Measurements from ENCODE around the gene DIP2C.
"Not testable (repeated sequence)": the region's sequence is repeated elsewhere in the genome, so short reads cannot be mapped to it uniquely, and the experiment has no call there.

Gene DIP2C

DNA sequence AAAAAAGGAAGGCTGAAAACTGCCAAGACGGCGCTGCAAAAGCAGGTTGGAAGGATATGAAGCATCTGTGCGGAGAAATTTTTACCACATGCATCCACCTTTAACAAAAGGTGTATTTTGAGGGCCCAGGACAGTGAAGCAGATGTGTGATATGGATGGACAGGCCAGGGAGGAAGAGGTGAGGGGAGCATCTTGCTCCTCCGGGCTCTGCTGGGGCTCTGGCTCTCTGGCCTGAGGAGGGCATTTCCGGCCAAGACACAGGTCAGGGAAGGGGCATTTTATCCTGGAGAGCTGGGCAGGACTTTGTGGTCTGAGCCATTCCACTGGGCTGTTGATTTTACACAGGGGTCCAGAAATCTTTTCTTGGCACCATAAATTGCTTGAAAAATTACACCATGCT lies 379.1 kb downstream of the DIP2C start:
- DNase-seq: no peak

DNA sequence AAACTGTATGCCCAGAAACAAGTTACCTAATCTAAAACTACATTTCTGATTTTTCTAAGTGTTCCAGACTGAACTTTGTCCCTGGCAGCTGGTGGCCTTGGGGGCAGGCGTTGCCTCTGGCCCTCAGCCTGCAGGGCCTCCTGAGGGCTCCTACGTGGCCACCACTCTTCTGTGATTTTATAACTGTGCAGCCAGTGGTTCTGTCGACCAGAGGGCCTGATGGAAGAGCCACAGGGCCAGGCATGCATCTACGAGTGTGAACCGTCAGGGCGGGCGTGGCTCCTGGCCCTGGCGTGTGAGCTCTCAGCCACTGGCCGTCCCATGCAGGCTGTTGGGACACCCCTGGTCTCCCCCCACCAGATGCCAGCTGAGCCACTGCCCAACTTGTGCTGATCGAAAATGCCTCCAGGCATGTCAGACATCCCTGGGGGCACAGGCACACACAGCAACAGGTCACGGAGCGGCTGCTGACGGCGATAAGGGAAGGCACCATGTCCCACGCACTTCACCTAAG lies 380.8 kb downstream of the DIP2C start:
- DNase-seq: no peak

DNA sequence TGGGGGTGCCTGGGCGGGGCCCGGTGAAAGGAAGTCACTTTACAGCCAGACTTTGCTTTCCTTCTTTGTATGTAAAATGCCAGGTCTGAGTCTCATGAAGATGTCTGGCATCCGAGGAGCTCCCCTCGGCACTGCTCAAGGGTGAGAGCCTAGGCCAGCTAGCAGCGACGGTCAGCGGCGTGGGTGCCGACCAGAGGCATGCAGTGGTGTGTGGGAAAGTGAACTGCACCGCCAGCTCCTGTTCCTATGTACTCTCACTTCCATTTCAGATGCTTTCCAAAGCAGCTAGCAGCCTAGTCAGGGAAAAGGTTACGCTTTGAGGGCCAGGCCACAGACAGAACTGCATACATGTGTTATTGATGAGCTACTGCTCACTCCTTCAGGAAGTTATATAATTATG lies 381.4 kb downstream of the DIP2C start:
- no peak for DNase-seq

- DNase-seq: no peak
Measured at GRCh38 chr10:307659-308058, 381.8 kb downstream of the DIP2C start.

GRCh38 chr10:306675-307185 lies 382.7 kb downstream of the DIP2C start:
- DNase-seq: peak in 1 of 2 donors; percentile 10

- DNase-seq: no peak
Measured at GRCh38 chr10:306007-306674, 383.3 kb downstream of the DIP2C start.

- DNase-seq: no peak
Measured at GRCh38 chr10:305034-305433, 384.4 kb downstream of the DIP2C start.

- no peak for DNase-seq
Measured at GRCh38 chr10:301536-301935, 387.9 kb downstream of the DIP2C start.

DNA sequence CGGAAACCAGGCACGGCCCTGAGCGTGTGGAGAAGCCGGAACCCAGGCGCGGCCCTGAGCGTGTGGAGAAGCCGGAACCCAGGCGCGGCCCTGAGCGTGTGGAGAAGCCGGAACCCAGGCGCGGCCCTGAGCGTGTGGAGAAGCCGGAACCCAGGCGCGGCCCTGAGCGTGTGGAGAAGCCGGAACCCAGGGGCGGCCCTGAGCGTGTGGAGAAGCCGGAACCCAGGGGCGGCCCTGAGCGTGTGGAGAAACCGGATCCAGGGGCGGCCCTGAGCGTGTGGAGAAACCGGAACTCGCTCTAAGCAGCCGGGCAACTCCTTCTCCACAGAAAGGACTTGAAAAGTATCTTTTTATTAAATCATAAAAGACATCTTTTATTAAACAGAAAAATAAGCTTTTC lies 388.9 kb downstream of the DIP2C start:
- not testable (repeated sequence) for DNase-seq

GRCh38 chr10:299969-300368 lies 389.5 kb downstream of the DIP2C start:
- DNase-seq: no peak

GRCh38 chr10:299512-299911 lies 390.0 kb downstream of the DIP2C start:
- no peak for DNase-seq

- no peak for DNase-seq
Measured at GRCh38 chr10:298033-298432, 391.4 kb downstream of the DIP2C start.

DNA sequence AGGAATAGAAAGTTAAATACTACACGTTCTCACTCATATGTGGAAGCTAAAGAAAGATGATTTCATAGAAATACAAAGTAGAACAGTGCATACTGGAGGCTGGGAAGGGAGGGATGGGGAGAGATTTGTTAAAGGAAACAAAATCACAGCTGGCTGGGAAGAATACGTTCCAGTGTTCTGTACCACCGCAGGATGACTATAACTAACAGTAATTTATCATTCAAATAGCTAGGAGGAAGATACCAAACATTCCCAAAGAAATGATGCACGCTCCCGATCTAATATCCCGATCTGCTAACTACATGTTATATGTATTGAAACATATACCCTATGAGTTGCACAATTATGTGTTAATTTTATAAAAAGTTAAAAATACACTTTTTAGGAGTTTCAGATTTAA lies 391.9 kb downstream of the DIP2C start:
- DNase-seq: no peak

- no peak for DNase-seq
Measured at GRCh38 chr10:293636-294035, 395.8 kb downstream of the DIP2C start.

DNA sequence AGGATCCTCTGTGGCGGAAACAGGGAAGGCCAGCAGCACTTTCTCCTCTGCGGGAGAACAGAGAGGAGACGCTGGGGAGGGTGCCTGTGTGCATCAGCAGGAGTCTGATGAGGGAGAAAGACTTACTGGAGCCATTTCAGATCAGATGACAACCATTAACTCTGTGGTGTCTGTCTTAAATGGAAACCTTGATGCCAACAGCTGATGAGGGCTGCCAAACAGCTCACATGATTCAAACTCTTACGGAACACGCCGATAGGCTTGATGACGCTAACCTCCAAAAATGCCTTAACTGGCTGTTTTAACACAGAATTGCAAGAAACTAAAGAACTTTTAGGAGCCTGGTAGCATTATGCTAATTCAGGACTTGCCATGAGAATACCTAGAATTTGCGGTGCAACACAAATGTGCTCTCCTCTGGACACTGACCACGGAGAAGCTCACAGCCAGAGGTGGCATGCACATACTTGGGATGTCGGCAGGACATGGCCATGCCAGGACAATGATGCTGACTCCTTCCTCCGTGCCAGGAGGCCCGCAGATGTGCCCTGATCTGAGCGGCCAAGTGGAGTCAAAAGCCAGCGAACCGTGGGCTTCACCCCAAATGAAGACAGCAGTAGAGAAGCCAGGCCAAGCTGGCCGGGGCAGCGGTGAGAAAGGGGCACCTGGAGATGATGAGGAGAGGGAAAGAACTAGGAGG lies 399.3 kb downstream of the DIP2C start:
- DNase-seq: no peak

DNA sequence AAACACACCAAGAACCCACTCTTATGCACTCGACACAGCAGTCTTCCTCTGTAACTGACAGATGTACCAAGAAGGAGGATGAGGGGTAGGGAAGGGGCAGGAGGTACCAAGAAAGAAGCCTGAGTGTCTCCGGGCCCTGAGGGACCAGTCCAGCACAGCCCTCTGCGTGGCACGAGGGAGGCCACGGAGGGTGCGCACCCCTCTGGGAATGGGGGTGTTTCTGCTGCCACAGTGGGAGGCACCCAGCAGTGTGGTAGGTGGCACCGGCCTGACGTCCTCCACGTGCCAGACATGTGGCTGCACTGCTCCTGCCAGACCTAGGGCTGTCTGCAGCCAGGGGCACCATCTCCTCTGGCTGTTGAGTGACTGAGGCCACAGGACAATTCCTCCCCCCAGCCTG lies 399.9 kb downstream of the DIP2C start:
- DNase-seq: no peak

- DNase-seq: no peak
Measured at GRCh38 chr10:288316-289200, 400.9 kb downstream of the DIP2C start.

GRCh38 chr10:287814-288213 lies 401.7 kb downstream of the DIP2C start:
- DNase-seq: no peak

GRCh38 chr10:287026-287709 lies 402.3 kb downstream of the DIP2C start:
- no peak for DNase-seq

GRCh38 chr10:285216-285615 lies 404.3 kb downstream of the DIP2C start:
- DNase-seq: no peak

GRCh38 chr10:283916-284356 lies 405.5 kb downstream of the DIP2C start:
- DNase-seq: no peak

DNA sequence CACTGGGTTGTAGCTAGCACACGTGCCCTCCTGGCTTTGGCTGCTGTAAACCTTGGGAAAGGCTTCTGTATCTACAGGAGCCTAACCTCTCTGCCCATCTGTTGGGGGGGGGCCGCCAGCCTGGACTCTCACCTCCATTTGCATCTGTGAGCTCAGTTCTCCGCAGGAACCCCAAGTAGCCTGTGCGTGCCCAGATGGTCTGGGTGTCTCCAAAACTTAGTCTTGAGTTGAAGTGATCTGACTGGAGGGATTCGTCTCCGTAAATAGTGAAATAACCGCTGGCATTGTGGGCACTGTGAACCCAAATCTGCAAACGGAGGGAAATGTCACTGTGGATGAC lies 406.4 kb downstream of the DIP2C start:
- DNase-seq: no peak

Data from CD4-positive, alpha-beta T cell treated with Interleukin-1 beta for 1 hour (primary cell).